H9 (cell line): ENCODE results near the gene PRR15. TPM values are rescaled to one million over a fixed set of nuclear protein-coding genes. Genes with fewer than 3 reads are reported as not detected.

Source experiments
- DNase-seq: peaks from one replicate; pipeline ENCODE4 v3.0.0-alpha.2; 2017
- H2AFZ ChIP-seq: one replicate; pipeline ENCODE4 v1.6.1; 2013; ENCODE audit warnings: mild to moderate bottlenecking, low read length, control low read depth, moderate library complexity
- H2AK5ac ChIP-seq: 2 replicates; pipeline ENCODE4 v1.6.1; 2013; ENCODE audit warnings: low read length, control low read depth, mixed read lengths; ENCODE audit not compliant: insufficient read length
- H2BK120ac ChIP-seq: one replicate; pipeline ENCODE4 v1.6.1; 2013; ENCODE audit warnings: low read depth, mild to moderate bottlenecking, low read length, control low read depth, inconsistent platforms; ENCODE audit not compliant: poor library complexity, severe bottlenecking
- H2BK12ac ChIP-seq: 2 replicates; pipeline ENCODE4 v1.6.1; 2013; ENCODE audit warnings: low read length, control low read depth, mixed read lengths, low read depth; ENCODE audit not compliant: insufficient read length
- H2BK15ac ChIP-seq: 2 replicates; pipeline ENCODE4 v1.6.1; 2013; ENCODE audit warnings: low read depth, low read length, control low read depth
- H2BK20ac ChIP-seq: one replicate; pipeline ENCODE4 v1.6.1; 2013; ENCODE audit warnings: low read depth, mild to moderate bottlenecking, low read length, control low read depth, inconsistent platforms; ENCODE audit not compliant: poor library complexity, severe bottlenecking
- H2BK5ac ChIP-seq: 2 replicates; pipeline ENCODE4 v1.6.1; 2013; ENCODE audit warnings: low read length, control low read depth, mixed read lengths; ENCODE audit not compliant: insufficient read length
- H3K14ac ChIP-seq: 2 replicates; pipeline ENCODE4 v1.6.1; 2013; ENCODE audit warnings: low read length, control low read depth; ENCODE audit not compliant: insufficient read depth
- H3K18ac ChIP-seq: 2 replicates; pipeline ENCODE4 v1.6.1; 2013; ENCODE audit warnings: low read depth, mild to moderate bottlenecking, mixed read lengths, low read length, control low read depth; ENCODE audit not compliant: insufficient read length
- H3K23ac ChIP-seq: 2 replicates; pipeline ENCODE4 v1.6.1; 2013; ENCODE audit warnings: low read length, control low read depth, mixed read lengths, low read depth; ENCODE audit not compliant: insufficient read length
- H3K23me2 ChIP-seq: 2 replicates; pipeline ENCODE4 v1.6.1; 2013; ENCODE audit warnings: low read depth, mild to moderate bottlenecking, mixed read lengths, low read length, control low read depth; ENCODE audit not compliant: insufficient read length, poor library complexity, severe bottlenecking
- H3K27ac ChIP-seq: 2 replicates; pipeline ENCODE4 v1.5.1; 2013; ENCODE audit warnings: low read length, control low read depth, mixed read lengths, low read depth; ENCODE audit not compliant: insufficient read length
- H3K27me3 ChIP-seq: 2 replicates; pipeline ENCODE4 v1.6.1; 2013; ENCODE audit warnings: low read length, control low read depth, inconsistent platforms; ENCODE audit not compliant: insufficient read depth
- H3K4ac ChIP-seq: 2 replicates; pipeline ENCODE4 v1.6.1; 2013; ENCODE audit warnings: low read depth, mild to moderate bottlenecking, control low read depth, inconsistent platforms, low read length, moderate library complexity
- H3K4me1 ChIP-seq: 2 replicates; pipeline ENCODE4 v1.6.1; 2013; ENCODE audit warnings: low read length, control low read depth, inconsistent platforms; ENCODE audit not compliant: insufficient read depth
- H3K4me2 ChIP-seq: 2 replicates; pipeline ENCODE4 v1.6.1; 2013; ENCODE audit warnings: low read length, control low read depth, mixed read lengths; ENCODE audit not compliant: insufficient read length, insufficient read depth
- H3K56ac ChIP-seq: 2 replicates; pipeline ENCODE4 v1.6.1; 2013; ENCODE audit warnings: low read depth, mild to moderate bottlenecking, mixed read lengths, low read length, control low read depth; ENCODE audit not compliant: insufficient read length
- H3K79me1 ChIP-seq: 2 replicates; pipeline ENCODE4 v1.6.1; 2013; ENCODE audit warnings: low read depth, mild to moderate bottlenecking, moderate library complexity, low read length, control low read depth, inconsistent platforms; ENCODE audit not compliant: insufficient read depth, poor library complexity, severe bottlenecking
- H3K79me2 ChIP-seq: 2 replicates; pipeline ENCODE4 v1.6.1; 2013; ENCODE audit warnings: low read length, control low read depth, inconsistent platforms; ENCODE audit not compliant: insufficient read depth
- H3K9ac ChIP-seq: 2 replicates; pipeline ENCODE4 v1.6.1; 2013; ENCODE audit warnings: low read length, control low read depth, mixed read lengths; ENCODE audit not compliant: insufficient read length; ENCODE audit errors: extremely low read depth
- H3K9me3 ChIP-seq: one replicate; pipeline ENCODE4 v1.6.1; 2013; ENCODE audit warnings: low read depth, low read length, inconsistent platforms; ENCODE audit not compliant: control insufficient read depth
- H3T11ph ChIP-seq: one replicate; pipeline ENCODE4 v1.6.1; 2013; ENCODE audit warnings: mild to moderate bottlenecking, low read length, control low read depth, inconsistent platforms
- H4K20me1 ChIP-seq: one replicate; pipeline ENCODE4 v1.6.1; 2013; ENCODE audit not compliant: control insufficient read depth, insufficient read length, insufficient read depth
- H4K5ac ChIP-seq: 2 replicates; pipeline ENCODE4 v1.6.1; 2013; ENCODE audit warnings: low read depth, mild to moderate bottlenecking, mixed read lengths, low read length, control low read depth; ENCODE audit not compliant: insufficient read length
- H4K8ac ChIP-seq: replicated peaks from 2 replicates; pipeline ENCODE4 v1.6.1; 2013; ENCODE audit warnings: low read length, control low read depth, mixed read lengths, low read depth; ENCODE audit not compliant: insufficient read length
- H4K91ac ChIP-seq: 2 replicates; pipeline ENCODE4 v1.6.1; 2013; ENCODE audit warnings: low read depth, mild to moderate bottlenecking, moderate library complexity, mixed read lengths, low read length, control low read depth; ENCODE audit not compliant: insufficient read length
- H3K27ac Mint-ChIP-seq, 3 experiments: 2 replicates in 2 of 3; 3 replicates in 1 of 3; pipeline ENCODE4 v1.8.0; 2020 to 2021; ENCODE audit warnings: mixed read lengths in 3 of 3, mild to moderate bottlenecking in 1 of 3, moderate library complexity in 1 of 3
- H3K27me3 Mint-ChIP-seq: 2 replicates; pipeline ENCODE4 v1.8.0; 2021; ENCODE audit warnings: low read depth, mild to moderate bottlenecking, moderate library complexity, mixed read lengths
- H3K36me3 Mint-ChIP-seq, 3 experiments: 2 replicates in 2 of 3; 3 replicates in 1 of 3; pipeline ENCODE4 v1.8.0; 2020 to 2021; ENCODE audit warnings: low read depth in 3 of 3, mixed read lengths in 3 of 3; ENCODE audit not compliant: insufficient read depth in 1 of 3
- H3K4me1 Mint-ChIP-seq, 2 experiments: 2 replicates each; pipeline ENCODE4 v1.8.0; 2020; ENCODE audit warnings: mixed read lengths in 2 of 2
- H3K4me3 Mint-ChIP-seq, 2 experiments: 2 replicates in 1 of 2; 3 replicates in 1 of 2; pipeline ENCODE4 v1.8.0; 2020 to 2021; ENCODE audit warnings: mild to moderate bottlenecking in 2 of 2, mixed read lengths in 2 of 2, moderate library complexity in 1 of 2
- H3K9me3 Mint-ChIP-seq, 2 experiments: 2 replicates in 1 of 2; 3 replicates in 1 of 2; pipeline ENCODE4 v1.8.0; 2020; ENCODE audit warnings: mild to moderate bottlenecking in 2 of 2, mixed read lengths in 2 of 2, moderate library complexity in 1 of 2
- WGBS: extraction: QIAGEN DNeasy Blood & Tissue Kit; methylation state at CpG from one replicate; pipeline ENCODE4 v1.1.7; 2013; ENCODE audit warnings: missing lambda C conversion rate, low lambda C conversion rate, mixed read lengths; ENCODE audit not compliant: insufficient read length; ENCODE audit errors: extremely low coverage; 5-methylcytosine and 5-hydroxymethylcytosine counted together
- total RNA-seq: library from RNA; stranded (reverse); gene quantifications from 2 replicates; pipeline ENCODE4 v1.2.1, GENCODE V29; 2021
- TF ChIP-seq, protein P1 (sequence below): fragments of 200-600 bp; sonication (generic); conservative IDR thresholded peaks from 3 replicates; pipeline ENCODE4 v1.8.0; 2021; ENCODE audit warnings: antibody characterized with exemption, mild to moderate bottlenecking

Gene PRR15
- total RNA-seq, 1 experiment from 2014 or later: 15.1 TPM

DNA sequence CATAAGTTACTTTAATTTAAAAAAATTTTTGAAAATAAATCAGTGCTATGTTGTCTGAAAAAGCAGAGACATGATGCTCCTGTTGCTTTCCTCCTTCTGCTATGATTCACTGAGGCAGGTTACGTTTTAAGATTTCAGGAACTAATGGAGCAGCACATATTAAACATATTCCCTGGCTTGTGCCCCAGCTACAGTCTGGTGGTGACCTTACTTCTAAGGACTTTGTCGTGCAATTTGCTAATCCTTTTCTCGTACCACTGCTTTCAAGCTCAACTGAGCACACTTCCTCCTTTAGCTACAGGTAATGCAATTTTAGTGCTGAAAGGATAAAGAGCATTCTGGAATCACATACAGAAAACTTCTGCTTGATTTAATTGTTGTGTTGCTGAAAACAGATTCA lies 16.2 kb upstream of the PRR15 start:
- Histone ChIP-seq H4K20me1 (no peaks in the 10 kb centered on the region), H3K4ac (no peak overlapping the region), H3K18ac (no peak overlapping the region), H3K14ac (no peak overlapping the region), H2BK20ac (no peak overlapping the region), H2AFZ (no peak overlapping the region), H4K8ac (no peak overlapping the region), H2BK5ac (no peak overlapping the region), H3K9ac (no peak overlapping the region), H3K27me3 (no peaks in the 10 kb centered on the region), H3K27ac (no peak overlapping the region), H2BK120ac (no peak overlapping the region), H3K79me2 (no peaks in the 10 kb centered on the region), H3K9me3 (no peaks in the 10 kb centered on the region), H3K23ac (no peak overlapping the region), H4K5ac (no peak overlapping the region), H3K4me1 (no peaks in the 10 kb centered on the region), H4K91ac (no peak overlapping the region), H2AK5ac (no peak overlapping the region), H3K23me2 (no peaks in the 10 kb centered on the region), H2BK15ac (no peak overlapping the region), H3K4me2 (no peak overlapping the region), H3K56ac (no peak overlapping the region), H3K79me1 (no peaks in the 10 kb centered on the region), H3T11ph (no peak overlapping the region), H2BK12ac (no peak overlapping the region)
- Mint-ChIP-seq H3K27ac (no peak overlapping the region), H3K36me3 (peaks cover 0 to 18% (median 6%) of the 10 kb centered on the region in 3 experiments; a peak in 4 of 7 replicates), H3K4me3 (no peak overlapping the region), H3K4me1 (peaks cover 12% of the 10 kb centered on the region in 2 experiments), H3K27me3 (no peaks in the 10 kb centered on the region), H3K9me3 (peaks cover 12 to 17% of the 10 kb centered on the region in 2 experiments)
- DNase-seq: no peak
- WGBS: no CpG with 5 or more reads among the region's 3 CpGs
- TF ChIP-seq, protein P1, sequence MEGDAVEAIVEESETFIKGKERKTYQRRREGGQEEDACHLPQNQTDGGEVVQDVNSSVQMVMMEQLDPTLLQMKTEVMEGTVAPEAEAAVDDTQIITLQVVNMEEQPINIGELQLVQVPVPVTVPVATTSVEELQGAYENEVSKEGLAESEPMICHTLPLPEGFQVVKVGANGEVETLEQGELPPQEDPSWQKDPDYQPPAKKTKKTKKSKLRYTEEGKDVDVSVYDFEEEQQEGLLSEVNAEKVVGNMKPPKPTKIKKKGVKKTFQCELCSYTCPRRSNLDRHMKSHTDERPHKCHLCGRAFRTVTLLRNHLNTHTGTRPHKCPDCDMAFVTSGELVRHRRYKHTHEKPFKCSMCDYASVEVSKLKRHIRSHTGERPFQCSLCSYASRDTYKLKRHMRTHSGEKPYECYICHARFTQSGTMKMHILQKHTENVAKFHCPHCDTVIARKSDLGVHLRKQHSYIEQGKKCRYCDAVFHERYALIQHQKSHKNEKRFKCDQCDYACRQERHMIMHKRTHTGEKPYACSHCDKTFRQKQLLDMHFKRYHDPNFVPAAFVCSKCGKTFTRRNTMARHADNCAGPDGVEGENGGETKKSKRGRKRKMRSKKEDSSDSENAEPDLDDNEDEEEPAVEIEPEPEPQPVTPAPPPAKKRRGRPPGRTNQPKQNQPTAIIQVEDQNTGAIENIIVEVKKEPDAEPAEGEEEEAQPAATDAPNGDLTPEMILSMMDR: no peak
